ENCODE measurements around the gene C10orf62.

The C10orf62 gene

DNA sequence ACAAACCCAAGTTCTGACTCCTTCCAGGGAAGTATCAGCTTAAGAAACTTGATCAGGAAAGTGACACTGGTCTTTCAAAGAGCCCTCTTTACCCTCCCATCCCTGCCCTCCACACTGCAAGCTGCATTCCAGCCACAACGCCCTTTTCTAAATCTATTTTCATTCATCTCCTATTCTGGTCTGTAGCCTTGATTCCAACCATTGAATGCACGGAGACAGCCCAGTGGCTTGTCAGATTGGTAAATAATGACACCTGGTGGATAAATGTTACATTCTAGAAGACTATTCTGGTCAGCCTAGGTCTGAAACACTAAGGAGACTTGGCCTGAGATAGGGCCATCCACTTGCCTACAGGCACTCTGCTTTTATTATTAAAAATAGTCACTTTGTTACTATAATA, 22.9 kb downstream of the C10orf62 start:
- H3K9me3 ChIP-seq (ENCODE audit: control insufficient read depth, insufficient read depth, low read depth, low read length), result no peaks in the 10 kb centered on the region
- H3K27ac ChIP-seq (ENCODE audit: extremely low read depth, low read depth, low read length), result no peak overlapping the region
- peaks cover 0 to 7% of the 10 kb centered on the region in 2 experiments; a peak in 2 of 3 replicates for H3K36me3 ChIP-seq (ENCODE audit: control insufficient read depth in 2 of 2, insufficient read depth in 1 of 2, low read length in 2 of 2)
- CTCF ChIA-PET, result interaction anchor here (0.6 to 8.1 kb wide), 26 partner anchors 9 to 1707 kb away, joined by 3 to 78 read pairs (median 4); partner anchors contain the start of genes ANKRD2, C10orf62 and RRP12
- no peak overlapping the region for H3K4me3 ChIP-seq (ENCODE audit: low read depth, low read length)
- no peaks in the 10 kb centered on the region for H3K4me1 ChIP-seq (ENCODE audit: control insufficient read depth, insufficient read depth, low read length)
- TF ChIP-seq ZNF654 (tag by site-specific recombination; IDR thresholded peaks at IDR 0.05; ENCODE audit: low read depth), result peak; percentile 69
- peak; percentile 50 for TF ChIP-seq ZBTB17 (tag by site-specific recombination; IDR thresholded peaks at IDR 0.05)
- no peak for TF ChIP-seq ZNF677 (tag by site-specific recombination; IDR thresholded peaks at IDR 0.05)
- TF ChIP-seq, protein P1, sequence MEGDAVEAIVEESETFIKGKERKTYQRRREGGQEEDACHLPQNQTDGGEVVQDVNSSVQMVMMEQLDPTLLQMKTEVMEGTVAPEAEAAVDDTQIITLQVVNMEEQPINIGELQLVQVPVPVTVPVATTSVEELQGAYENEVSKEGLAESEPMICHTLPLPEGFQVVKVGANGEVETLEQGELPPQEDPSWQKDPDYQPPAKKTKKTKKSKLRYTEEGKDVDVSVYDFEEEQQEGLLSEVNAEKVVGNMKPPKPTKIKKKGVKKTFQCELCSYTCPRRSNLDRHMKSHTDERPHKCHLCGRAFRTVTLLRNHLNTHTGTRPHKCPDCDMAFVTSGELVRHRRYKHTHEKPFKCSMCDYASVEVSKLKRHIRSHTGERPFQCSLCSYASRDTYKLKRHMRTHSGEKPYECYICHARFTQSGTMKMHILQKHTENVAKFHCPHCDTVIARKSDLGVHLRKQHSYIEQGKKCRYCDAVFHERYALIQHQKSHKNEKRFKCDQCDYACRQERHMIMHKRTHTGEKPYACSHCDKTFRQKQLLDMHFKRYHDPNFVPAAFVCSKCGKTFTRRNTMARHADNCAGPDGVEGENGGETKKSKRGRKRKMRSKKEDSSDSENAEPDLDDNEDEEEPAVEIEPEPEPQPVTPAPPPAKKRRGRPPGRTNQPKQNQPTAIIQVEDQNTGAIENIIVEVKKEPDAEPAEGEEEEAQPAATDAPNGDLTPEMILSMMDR (tag by site-specific recombination; IDR thresholded peaks at IDR 0.05), result peak; percentile 70; the same call in 1 of the 2 replicates
- POLR2A ChIA-PET, result interaction anchor here (0.6 kb wide), 1 partner anchor 20 kb away, joined by 10 read pairs; no protein-coding TSS in a partner anchor

DNA sequence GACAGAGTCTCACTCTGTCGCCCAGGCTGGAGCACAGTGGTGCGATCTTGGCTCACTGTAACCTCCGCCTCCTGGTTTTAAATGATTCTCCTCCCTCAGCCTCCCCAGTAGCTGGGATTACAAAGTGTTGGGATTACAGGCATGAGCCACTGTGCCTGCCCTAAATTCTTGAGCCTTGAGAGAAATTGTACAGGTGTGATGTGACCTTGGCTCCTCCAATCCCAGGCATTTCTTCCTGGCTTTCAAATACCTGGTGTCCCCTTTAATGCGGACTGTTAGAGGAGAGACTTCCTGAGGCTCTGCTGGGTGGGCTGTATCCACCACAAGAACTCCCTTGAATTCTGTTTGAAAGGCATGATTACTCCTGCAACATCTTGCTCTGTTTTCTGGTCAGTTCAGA, 28.8 kb downstream of the C10orf62 start:
- TF ChIP-seq ZNF433 (tag by site-specific recombination; IDR thresholded peaks at IDR 0.05; ENCODE audit: low read depth) (no peak), PRDM1 (tag by site-specific recombination; IDR thresholded peaks at IDR 0.05) (no peak), ZNF133 (tag by site-specific recombination; IDR thresholded peaks at IDR 0.05) (no peak), ZNF354C (tag by site-specific recombination; IDR thresholded peaks at IDR 0.05; ENCODE audit: borderline replicate concordance, low read depth) (no peak), SP2 (tag by site-specific recombination; IDR thresholded peaks at IDR 0.05) (no peak), ZNF548 (tag by site-specific recombination; IDR thresholded peaks at IDR 0.05) (no peak), ZNF629 (tag by site-specific recombination; IDR thresholded peaks at IDR 0.05) (no peak), ZNF184 (tag by site-specific recombination; IDR thresholded peaks at IDR 0.05) (no peak), ZFP3 (tag by site-specific recombination; IDR thresholded peaks at IDR 0.05; ENCODE audit: low read depth) (no peak), ZNF626 (tag by site-specific recombination; IDR thresholded peaks at IDR 0.05) (no peak)
- Histone ChIP-seq H3K4me3 (ENCODE audit: low read depth, low read length) (no peak overlapping the region), H3K27ac (ENCODE audit: extremely low read depth, low read depth, low read length) (no peak overlapping the region), H3K4me1 (ENCODE audit: control insufficient read depth, insufficient read depth, low read length) (no peaks in the 10 kb centered on the region), H3K36me3 (ENCODE audit: control insufficient read depth in 2 of 2, insufficient read depth in 1 of 2, low read length in 2 of 2) (peaks cover 0 to 10% of the 10 kb centered on the region in 2 experiments; a peak in 2 of 3 replicates), H3K9me3 (ENCODE audit: control insufficient read depth, insufficient read depth, low read depth, low read length) (no peaks in the 10 kb centered on the region)
- ChIA-PET POLR2A (interaction anchor here (0.9 kb wide), 1 partner anchor 23 kb away, joined by 4 read pairs; no protein-coding TSS in a partner anchor), CTCF (interaction anchor here (0.6 to 8.1 kb wide), 2 partner anchors 45 to 206 kb away, joined by 5 to 78 read pairs; partner anchors contain the start of gene ANKRD2)

DNA sequence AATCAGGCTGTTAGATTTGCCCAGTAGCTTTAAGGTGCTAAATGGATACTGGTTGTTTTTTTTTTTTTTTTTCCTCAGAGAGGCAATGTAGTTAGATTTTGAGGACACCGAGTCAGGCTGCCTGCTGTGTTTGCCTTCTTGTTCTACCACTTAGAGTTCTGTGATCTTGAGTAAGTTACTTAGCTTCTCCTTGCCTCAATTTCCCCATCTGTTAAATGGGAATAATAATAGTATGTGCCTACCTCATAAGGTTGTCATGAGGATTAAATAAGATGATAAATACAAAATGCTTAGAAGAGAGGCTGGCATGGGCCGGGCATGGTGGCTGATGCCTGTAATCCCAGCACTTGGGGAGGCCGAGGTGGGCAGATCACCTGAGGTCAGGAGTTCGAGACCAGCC, 29.2 kb downstream of the C10orf62 start:
- H3K4me3 ChIP-seq (ENCODE audit: low read depth, low read length), result no peak overlapping the region
- no peak overlapping the region for H3K27ac ChIP-seq (ENCODE audit: extremely low read depth, low read depth, low read length)
- POLR2A ChIA-PET, result interaction anchor here (0.9 kb wide), 1 partner anchor 23 kb away, joined by 4 read pairs; no protein-coding TSS in a partner anchor
- no peaks in the 10 kb centered on the region for H3K9me3 ChIP-seq (ENCODE audit: control insufficient read depth, insufficient read depth, low read depth, low read length)
- H3K36me3 ChIP-seq (ENCODE audit: control insufficient read depth in 2 of 2, insufficient read depth in 1 of 2, low read length in 2 of 2), result peaks cover 0 to 10% of the 10 kb centered on the region in 2 experiments; a peak in 2 of 3 replicates
- no peaks in the 10 kb centered on the region for H3K4me1 ChIP-seq (ENCODE audit: control insufficient read depth, insufficient read depth, low read length)
- CTCF ChIA-PET, result interaction anchor here (8.1 kb wide), 1 partner anchor 46 kb away, joined by 78 read pairs; the partner anchor contains the start of gene ANKRD2
- TF ChIP-seq ZNF837 (tag by site-specific recombination; IDR thresholded peaks at IDR 0.05) (no peak), ZNF777 (tag by site-specific recombination; IDR thresholded peaks at IDR 0.05; ENCODE audit: borderline replicate concordance) (no peak), ZNF558 (tag by site-specific recombination; IDR thresholded peaks at IDR 0.05) (no peak), ZNF112 (tag by site-specific recombination; IDR thresholded peaks at IDR 0.05) (no peak), KLF9 (tag by site-specific recombination; IDR thresholded peaks at IDR 0.05; ENCODE audit: low read depth) (no peak), ZNF239 (tag by site-specific recombination; IDR thresholded peaks at IDR 0.05) (no peak), ZNF423 (tag by site-specific recombination; IDR thresholded peaks at IDR 0.05) (no peak), RBAK (tag by site-specific recombination; IDR thresholded peaks at IDR 0.05) (no peak), ZFP41 (tag by site-specific recombination; IDR thresholded peaks at IDR 0.05; ENCODE audit: borderline replicate concordance) (no peak)
- TF ChIP-seq, protein P2, sequence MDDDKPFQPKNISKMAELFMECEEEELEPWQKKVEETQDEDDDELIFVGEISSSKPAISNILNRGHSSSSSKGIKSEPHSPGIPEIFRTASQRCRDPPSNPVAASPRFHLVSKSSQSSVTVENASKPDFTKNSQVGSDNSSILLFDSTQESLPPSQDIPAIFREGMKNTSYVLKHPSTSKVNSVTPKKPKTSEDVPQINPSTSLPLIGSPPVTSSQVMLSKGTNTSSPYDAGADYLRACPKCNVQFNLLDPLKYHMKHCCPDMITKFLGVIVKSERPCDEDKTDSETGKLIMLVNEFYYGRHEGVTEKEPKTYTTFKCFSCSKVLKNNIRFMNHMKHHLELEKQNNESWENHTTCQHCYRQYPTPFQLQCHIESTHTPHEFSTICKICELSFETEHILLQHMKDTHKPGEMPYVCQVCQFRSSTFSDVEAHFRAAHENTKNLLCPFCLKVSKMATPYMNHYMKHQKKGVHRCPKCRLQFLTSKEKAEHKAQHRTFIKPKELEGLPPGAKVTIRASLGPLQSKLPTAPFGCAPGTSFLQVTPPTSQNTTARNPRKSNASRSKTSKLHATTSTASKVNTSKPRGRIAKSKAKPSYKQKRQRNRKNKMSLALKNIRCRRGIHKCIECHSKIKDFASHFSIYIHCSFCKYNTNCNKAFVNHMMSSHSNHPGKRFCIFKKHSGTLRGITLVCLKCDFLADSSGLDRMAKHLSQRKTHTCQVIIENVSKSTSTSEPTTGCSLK (tag by site-specific recombination; IDR thresholded peaks at IDR 0.05), result no peak
- TF ChIP-seq, protein P3, sequence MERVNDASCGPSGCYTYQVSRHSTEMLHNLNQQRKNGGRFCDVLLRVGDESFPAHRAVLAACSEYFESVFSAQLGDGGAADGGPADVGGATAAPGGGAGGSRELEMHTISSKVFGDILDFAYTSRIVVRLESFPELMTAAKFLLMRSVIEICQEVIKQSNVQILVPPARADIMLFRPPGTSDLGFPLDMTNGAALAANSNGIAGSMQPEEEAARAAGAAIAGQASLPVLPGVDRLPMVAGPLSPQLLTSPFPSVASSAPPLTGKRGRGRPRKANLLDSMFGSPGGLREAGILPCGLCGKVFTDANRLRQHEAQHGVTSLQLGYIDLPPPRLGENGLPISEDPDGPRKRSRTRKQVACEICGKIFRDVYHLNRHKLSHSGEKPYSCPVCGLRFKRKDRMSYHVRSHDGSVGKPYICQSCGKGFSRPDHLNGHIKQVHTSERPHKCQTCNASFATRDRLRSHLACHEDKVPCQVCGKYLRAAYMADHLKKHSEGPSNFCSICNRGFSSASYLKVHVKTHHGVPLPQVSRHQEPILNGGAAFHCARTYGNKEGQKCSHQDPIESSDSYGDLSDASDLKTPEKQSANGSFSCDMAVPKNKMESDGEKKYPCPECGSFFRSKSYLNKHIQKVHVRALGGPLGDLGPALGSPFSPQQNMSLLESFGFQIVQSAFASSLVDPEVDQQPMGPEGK (tag by site-specific recombination; IDR thresholded peaks at IDR 0.05), result no peak

Measured in HEK293 (cell line).